ENCODE measurements around the gene PIP5K1A. TPM values are rescaled to one million over a fixed set of nuclear protein-coding genes. Genes with fewer than 3 reads are reported as not detected.

PIP5K1A gene
- total RNA-seq, 1 experiment from 2014 or later, result 88.6 TPM

- Mint-ChIP-seq H3K36me3 (ENCODE audit: insufficient read depth, unreplicated experiment) (peaks cover 74% of the 10 kb centered on the region), H3K27ac (ENCODE audit: unreplicated experiment) (peak overlapping the region; percentile 2), H3K27me3 (ENCODE audit: insufficient read depth, unreplicated experiment) (no peaks in the 10 kb centered on the region), H3K4me1 (ENCODE audit: low read depth, unreplicated experiment) (peaks cover 7% of the 10 kb centered on the region), H3K4me3 (ENCODE audit: unreplicated experiment) (no peak overlapping the region), H3K9me3 (ENCODE audit: unreplicated experiment) (no peaks in the 10 kb centered on the region)
- no peak for DNase-seq
- Histone ChIP-seq H3K9me3 (no peaks in the 10 kb centered on the region), H3K4me3 (ENCODE audit: low read depth, low read length) (no peak overlapping the region), H3K27me3 (replicated peaks; ENCODE audit: control insufficient read depth, insufficient read depth, low read length) (no peaks in the 10 kb centered on the region), H3K4me1 (peaks cover 7% of the 10 kb centered on the region; the same call in 1 of the 2 replicates), H3K36me3 (ENCODE audit: control insufficient read depth, insufficient read depth, low read length) (no peaks in the 10 kb centered on the region; the same call in none of the 2 replicates)
- CTCF ChIA-PET, result interaction anchor here (0.6 to 1.0 kb wide), 2 partner anchors 14 to 99 kb away, joined by 3 to 6 read pairs; no protein-coding TSS in a partner anchor
- no peak for TF ChIP-seq CTCF (IDR thresholded peaks at IDR 0.05; ENCODE audit: insufficient read depth in 1 of 2, low read depth in 1 of 2, low read length in 1 of 2, severe bottlenecking in 1 of 2, unreplicated experiment in 1 of 2)
- BruUV-seq (replicated peaks), result TSS peak; percentile 19
- intact Hi-C loops (cut with micrococcal nuclease; ENCODE audit: unreplicated experiment), result no loop called here
- POLR2A ChIA-PET, result no interaction called here
Measured at GRCh38 chr1:151265446-151266236, 67.3 kb downstream of the PIP5K1A start.

- no peak for TF ChIP-seq CTCF (IDR thresholded peaks at IDR 0.05; ENCODE audit: insufficient read depth in 1 of 2, low read depth in 1 of 2, low read length in 1 of 2, severe bottlenecking in 1 of 2, unreplicated experiment in 1 of 2)
- Histone ChIP-seq H3K4me1 (peaks cover 7% of the 10 kb centered on the region; the same call in 1 of the 2 replicates), H3K4me3 (ENCODE audit: low read depth, low read length) (no peak overlapping the region), H3K27me3 (replicated peaks; ENCODE audit: control insufficient read depth, insufficient read depth, low read length) (no peaks in the 10 kb centered on the region), H3K9me3 (no peaks in the 10 kb centered on the region), H3K36me3 (ENCODE audit: control insufficient read depth, insufficient read depth, low read length) (no peaks in the 10 kb centered on the region; the same call in none of the 2 replicates)
- CTCF ChIA-PET, result interaction anchor here (0.6 kb wide), 1 partner anchor 78 kb away, joined by 3 read pairs; no protein-coding TSS in a partner anchor
- no peaks in the 10 kb centered on the region for H3K27me3 Mint-ChIP-seq (ENCODE audit: insufficient read depth, unreplicated experiment)
- peak overlapping the region; percentile 2 for H3K27ac Mint-ChIP-seq (ENCODE audit: unreplicated experiment)
- no TSS peak for BruUV-seq (replicated peaks)
- no peaks in the 10 kb centered on the region for H3K9me3 Mint-ChIP-seq (ENCODE audit: unreplicated experiment)
- POLR2A ChIA-PET, result no interaction called here
- DNase-seq, result no peak
- intact Hi-C loops (cut with micrococcal nuclease; ENCODE audit: unreplicated experiment), result no loop called here
- peaks cover 7% of the 10 kb centered on the region for H3K4me1 Mint-ChIP-seq (ENCODE audit: low read depth, unreplicated experiment)
- peaks cover 79% of the 10 kb centered on the region for H3K36me3 Mint-ChIP-seq (ENCODE audit: insufficient read depth, unreplicated experiment)
- H3K4me3 Mint-ChIP-seq (ENCODE audit: unreplicated experiment), result no peak overlapping the region
Measured at GRCh38 chr1:151266315-151266714, 68.0 kb downstream of the PIP5K1A start.

- H3K27me3 Mint-ChIP-seq (ENCODE audit: insufficient read depth, unreplicated experiment), result no peaks in the 10 kb centered on the region
- peaks cover 7% of the 10 kb centered on the region for H3K4me1 Mint-ChIP-seq (ENCODE audit: low read depth, unreplicated experiment)
- DNase-seq, result no peak
- H3K36me3 Mint-ChIP-seq (ENCODE audit: insufficient read depth, unreplicated experiment), result peaks cover 78% of the 10 kb centered on the region
- H3K27me3 ChIP-seq (replicated peaks; ENCODE audit: control insufficient read depth, insufficient read depth, low read length), result no peaks in the 10 kb centered on the region
- no peak overlapping the region for H3K27ac Mint-ChIP-seq (ENCODE audit: unreplicated experiment)
- H3K9me3 ChIP-seq, result no peaks in the 10 kb centered on the region
- intact Hi-C loops (cut with micrococcal nuclease; ENCODE audit: unreplicated experiment), result no loop called here
- no peak overlapping the region for H3K4me3 Mint-ChIP-seq (ENCODE audit: unreplicated experiment)
- CTCF ChIA-PET, result interaction anchor here (0.6 kb wide), 1 partner anchor 78 kb away, joined by 3 read pairs; no protein-coding TSS in a partner anchor
- BruUV-seq (replicated peaks), result no TSS peak
- H3K9me3 Mint-ChIP-seq (ENCODE audit: unreplicated experiment), result no peaks in the 10 kb centered on the region
- no peak for TF ChIP-seq CTCF (IDR thresholded peaks at IDR 0.05; ENCODE audit: insufficient read depth in 1 of 2, low read depth in 1 of 2, low read length in 1 of 2, severe bottlenecking in 1 of 2, unreplicated experiment in 1 of 2)
- H3K4me1 ChIP-seq, result peaks cover 7% of the 10 kb centered on the region; the same call in 1 of the 2 replicates
- no peak overlapping the region for H3K4me3 ChIP-seq (ENCODE audit: low read depth, low read length)
- H3K36me3 ChIP-seq (ENCODE audit: control insufficient read depth, insufficient read depth, low read length), result no peaks in the 10 kb centered on the region; the same call in none of the 2 replicates
- POLR2A ChIA-PET, result no interaction called here
Measured at GRCh38 chr1:151266821-151267220, 68.5 kb downstream of the PIP5K1A start.

All from Caco-2 (cell line).